Dendritic cell treated with granulocyte-macrophage colony-stimulating factor and Interleukin-4, amounts not matched to agents 40 ng/mL and 50 ng/mL, for 4 days (primary cell): ENCODE measurements around the gene CETP.

Source experiments
- H3K27ac Mint-ChIP-seq: one replicate; pipeline ENCODE4 v1.8.0; 2022; ENCODE audit warnings: mild to moderate bottlenecking, mixed read lengths
- H3K27me3 Mint-ChIP-seq: one replicate; pipeline ENCODE4 v1.8.0; 2022; ENCODE audit warnings: mild to moderate bottlenecking, mixed read lengths
- H3K36me3 Mint-ChIP-seq: one replicate; pipeline ENCODE4 v1.8.0; 2022; ENCODE audit warnings: low read depth, mixed read lengths
- H3K4me1 Mint-ChIP-seq: one replicate; pipeline ENCODE4 v1.8.0; 2022; ENCODE audit warnings: low read depth, mixed read lengths
- H3K4me3 Mint-ChIP-seq: one replicate; pipeline ENCODE4 v1.8.0; 2022; ENCODE audit warnings: mild to moderate bottlenecking, moderate library complexity, mixed read lengths
- H3K9me3 Mint-ChIP-seq: one replicate; pipeline ENCODE4 v1.8.0; 2022; ENCODE audit warnings: mixed read lengths
- intact Hi-C: fragments of 100-400 bp; cut with micrococcal nuclease; formaldehyde crosslinking; loops from one replicate; pipeline ENCODE4 v1.15.0; 2022

The CETP gene

DNA sequence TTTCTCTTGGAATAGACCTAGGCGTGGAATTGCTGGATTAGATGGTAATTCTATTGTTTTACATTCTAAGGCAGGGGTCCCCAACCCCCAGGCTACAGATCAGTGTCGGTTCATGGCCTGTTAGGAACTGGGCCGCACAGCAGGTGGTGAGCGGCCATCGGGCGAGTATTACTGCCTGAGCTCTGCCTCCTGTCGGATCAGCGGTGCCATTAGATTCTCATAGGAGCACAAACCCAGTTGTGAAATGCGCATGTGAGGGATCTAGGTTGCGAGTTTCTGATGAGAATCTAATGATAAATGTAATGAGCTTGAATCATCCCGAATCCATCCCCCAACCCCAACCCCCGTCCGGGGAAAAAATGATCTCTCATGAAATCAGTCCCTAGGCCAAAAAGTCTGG, 50.6 kb downstream of the CETP start:
- Mint-ChIP-seq H3K9me3 (no peaks in the 10 kb centered on the region), H3K27ac (no peak overlapping the region), H3K36me3 (peaks cover 9% of the 10 kb centered on the region), H3K4me3 (no peak overlapping the region), H3K4me1 (peaks cover 26% of the 10 kb centered on the region), H3K27me3 (no peaks in the 10 kb centered on the region)
- intact Hi-C loops = no loop called here

DNA sequence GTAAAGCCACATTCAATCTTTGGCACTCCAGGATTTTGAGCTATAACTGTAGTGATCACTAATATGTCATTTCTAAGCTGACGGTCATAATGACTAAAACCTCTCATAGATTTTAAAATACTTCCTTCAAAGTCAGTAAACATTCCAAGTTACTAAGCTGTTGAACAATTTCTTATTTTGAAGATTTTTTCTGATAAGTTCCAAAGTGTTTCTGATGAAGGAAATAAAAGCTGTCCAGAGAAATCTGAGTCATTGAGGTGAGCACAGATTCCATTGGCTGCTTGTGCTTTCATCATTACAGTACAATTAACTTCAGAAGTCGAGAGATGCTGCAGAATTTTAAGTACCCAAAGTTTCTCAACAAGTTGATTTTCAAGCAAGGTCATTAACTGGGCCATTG, 51.5 kb downstream of the CETP start:
- H3K4me3 Mint-ChIP-seq = no peak overlapping the region
- no peaks in the 10 kb centered on the region for H3K9me3 Mint-ChIP-seq
- no peaks in the 10 kb centered on the region for H3K27me3 Mint-ChIP-seq
- H3K36me3 Mint-ChIP-seq = peaks cover 18% of the 10 kb centered on the region
- H3K4me1 Mint-ChIP-seq = peaks cover 26% of the 10 kb centered on the region
- H3K27ac Mint-ChIP-seq = no peak overlapping the region
- intact Hi-C loops = no loop called here

DNA sequence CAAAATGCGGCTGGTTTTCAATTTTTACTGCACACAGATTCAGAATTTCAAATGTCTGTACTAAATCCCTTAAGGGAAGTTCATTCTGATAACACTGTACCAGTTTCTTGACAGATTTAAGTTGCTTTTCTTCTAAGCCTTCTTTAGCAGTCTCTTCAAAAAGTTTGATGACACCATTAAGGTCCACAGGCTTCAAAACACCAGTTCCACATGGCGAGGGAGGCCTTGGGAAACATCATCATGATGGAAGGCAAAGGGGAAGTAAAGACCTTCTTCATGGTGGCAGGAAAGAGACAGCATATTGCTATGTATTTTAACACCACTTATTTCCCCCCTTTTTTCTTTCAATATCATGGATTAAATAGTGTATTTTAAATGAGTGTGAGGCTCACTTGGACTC, 52.2 kb downstream of the CETP start:
- H3K9me3 Mint-ChIP-seq = no peaks in the 10 kb centered on the region
- peaks cover 23% of the 10 kb centered on the region for H3K36me3 Mint-ChIP-seq
- H3K27me3 Mint-ChIP-seq = no peaks in the 10 kb centered on the region
- intact Hi-C loops = no loop called here
- no peak overlapping the region for H3K27ac Mint-ChIP-seq
- H3K4me1 Mint-ChIP-seq = peaks cover 26% of the 10 kb centered on the region
- no peak overlapping the region for H3K4me3 Mint-ChIP-seq

DNA sequence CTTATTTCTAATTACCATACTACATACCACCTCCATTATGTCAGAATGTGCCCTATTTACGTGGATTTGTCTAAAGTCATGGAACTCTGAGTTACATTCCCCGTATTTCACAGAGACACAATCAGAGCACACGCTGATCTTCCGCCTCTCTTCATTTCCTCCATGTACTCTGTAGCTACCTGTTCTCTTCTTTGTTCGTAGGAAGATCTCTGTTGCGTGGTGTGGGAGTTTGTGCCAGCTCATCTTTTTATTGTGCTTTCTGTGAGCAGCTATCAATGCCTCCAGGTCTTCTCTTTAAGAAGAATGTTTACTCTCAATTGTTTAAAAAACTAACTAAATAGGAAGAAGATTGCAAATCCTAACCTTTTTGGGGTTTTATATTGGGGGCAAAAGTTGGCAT, 54.6 kb downstream of the CETP start:
- H3K4me3 Mint-ChIP-seq = no peak overlapping the region
- H3K4me1 Mint-ChIP-seq = peaks cover 12% of the 10 kb centered on the region
- intact Hi-C loops = no loop called here
- H3K36me3 Mint-ChIP-seq = peaks cover 47% of the 10 kb centered on the region
- H3K27me3 Mint-ChIP-seq = no peaks in the 10 kb centered on the region
- no peak overlapping the region for H3K27ac Mint-ChIP-seq
- H3K9me3 Mint-ChIP-seq = no peaks in the 10 kb centered on the region

DNA sequence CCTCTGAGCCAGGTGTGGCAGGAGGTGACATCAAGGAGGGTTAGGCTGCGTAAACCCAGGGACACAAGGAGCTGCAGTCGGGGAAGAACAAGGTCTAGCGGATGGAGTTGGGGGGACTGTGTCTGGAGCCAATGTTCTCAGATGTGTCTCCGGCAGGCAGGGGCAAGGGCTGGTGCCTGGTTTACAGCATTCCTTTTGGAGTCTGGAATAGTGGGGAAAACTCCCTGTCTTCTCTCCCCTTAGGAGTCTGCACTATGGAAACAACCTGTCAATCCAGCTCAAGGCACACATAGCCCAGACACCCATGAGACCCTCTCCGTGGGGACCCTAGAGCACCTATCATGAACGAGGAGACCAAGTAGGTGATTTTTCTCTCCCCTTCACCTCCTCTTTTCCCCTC, 55.1 kb downstream of the CETP start:
- Mint-ChIP-seq H3K36me3 (peaks cover 52% of the 10 kb centered on the region), H3K27ac (no peak overlapping the region), H3K27me3 (no peaks in the 10 kb centered on the region), H3K4me1 (peaks cover 12% of the 10 kb centered on the region), H3K4me3 (no peak overlapping the region), H3K9me3 (no peaks in the 10 kb centered on the region)
- intact Hi-C loops = no loop called here

DNA sequence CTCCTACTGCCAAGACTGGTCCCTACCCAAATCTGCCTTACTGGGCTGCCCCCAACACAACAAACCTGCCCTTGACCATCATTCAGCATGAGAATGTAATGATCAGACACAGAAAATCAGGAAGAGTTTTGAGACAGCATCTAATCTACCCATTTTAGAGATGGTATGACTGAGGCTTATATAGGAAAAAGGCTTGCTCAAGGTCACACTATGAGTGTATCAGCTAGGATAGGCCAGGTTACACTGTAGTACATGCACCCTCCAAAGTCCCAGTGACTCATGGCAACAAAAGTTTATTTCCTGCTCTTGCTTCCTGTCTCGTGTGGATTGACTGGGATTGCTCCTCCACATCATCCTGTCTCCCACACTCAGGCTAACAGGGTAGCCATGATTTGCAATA, 55.5 kb downstream of the CETP start:
- no peak overlapping the region for H3K4me3 Mint-ChIP-seq
- no peak overlapping the region for H3K27ac Mint-ChIP-seq
- intact Hi-C loops = no loop called here
- peaks cover 14% of the 10 kb centered on the region for H3K4me1 Mint-ChIP-seq
- H3K9me3 Mint-ChIP-seq = no peaks in the 10 kb centered on the region
- H3K36me3 Mint-ChIP-seq = peaks cover 57% of the 10 kb centered on the region
- no peaks in the 10 kb centered on the region for H3K27me3 Mint-ChIP-seq

DNA sequence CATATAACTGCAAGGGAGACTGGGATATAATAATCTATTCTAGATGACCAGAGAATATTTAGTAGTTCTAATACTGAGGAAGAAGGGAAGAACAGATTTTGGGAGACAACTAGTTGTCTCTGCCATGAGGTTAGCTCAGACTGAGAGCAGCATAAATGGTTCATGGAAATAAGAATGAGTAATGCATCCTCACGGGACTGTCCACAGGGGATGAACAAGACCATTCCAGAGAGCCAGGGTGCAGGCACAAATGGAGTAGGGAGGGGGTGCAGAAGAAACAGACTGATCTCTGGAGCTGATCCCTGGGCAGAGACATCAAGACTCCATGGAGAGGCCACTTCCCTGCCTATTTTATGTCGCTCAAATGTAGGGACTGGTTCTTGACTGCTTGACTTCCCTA, 58.0 kb downstream of the CETP start:
- intact Hi-C loops = no loop called here
- Mint-ChIP-seq H3K4me1 (peaks cover 35% of the 10 kb centered on the region), H3K9me3 (no peaks in the 10 kb centered on the region), H3K27ac (no peak overlapping the region), H3K27me3 (no peaks in the 10 kb centered on the region), H3K4me3 (no peak overlapping the region), H3K36me3 (peaks cover 75% of the 10 kb centered on the region)

DNA sequence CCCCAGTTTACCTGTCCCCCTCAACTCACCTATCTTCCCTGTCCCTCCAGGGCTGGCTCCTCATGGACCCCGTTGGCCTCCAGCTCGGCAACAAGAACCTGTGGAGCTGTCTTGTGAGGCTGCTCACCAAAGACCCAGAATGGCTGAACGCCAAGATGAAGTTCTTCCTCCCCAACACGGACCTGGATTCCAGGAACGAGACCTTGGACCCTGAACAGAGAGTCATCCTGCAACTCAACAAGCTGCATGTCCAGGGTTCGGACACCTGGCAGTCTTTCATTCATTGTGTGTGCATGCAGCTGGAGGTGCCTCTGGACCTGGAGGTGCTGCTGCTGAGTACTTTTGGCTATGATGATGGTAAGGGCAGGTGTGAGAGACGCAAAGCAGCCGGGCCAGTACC, 58.9 kb downstream of the CETP start:
- Mint-ChIP-seq H3K27me3 (no peaks in the 10 kb centered on the region), H3K4me3 (no peak overlapping the region), H3K27ac (no peak overlapping the region), H3K9me3 (no peaks in the 10 kb centered on the region), H3K4me1 (peaks cover 41% of the 10 kb centered on the region), H3K36me3 (peaks cover 75% of the 10 kb centered on the region)
- intact Hi-C loops = no loop called here

DNA sequence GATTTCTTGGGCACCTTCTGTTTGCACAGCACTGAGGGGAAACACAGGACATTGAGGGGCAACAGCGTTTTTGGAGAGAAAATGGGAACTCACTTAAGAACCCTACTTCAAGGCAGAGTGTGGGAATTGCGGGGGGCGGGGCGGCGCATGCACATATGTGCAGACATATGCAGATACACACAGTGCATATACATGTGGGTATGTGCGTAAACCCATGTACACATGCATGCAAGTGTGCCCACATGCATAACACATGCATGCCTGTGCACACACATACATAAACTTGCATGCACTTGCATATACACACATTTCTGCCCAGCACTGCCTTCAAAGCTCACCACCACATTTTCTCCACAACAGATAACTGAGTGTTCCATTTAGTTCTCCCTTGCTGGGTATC, 60.0 kb downstream of the CETP start:
- intact Hi-C loops = no loop called here
- H3K36me3 Mint-ChIP-seq = peaks cover 71% of the 10 kb centered on the region
- no peaks in the 10 kb centered on the region for H3K27me3 Mint-ChIP-seq
- H3K27ac Mint-ChIP-seq = no peak overlapping the region
- no peak overlapping the region for H3K4me3 Mint-ChIP-seq
- H3K9me3 Mint-ChIP-seq = no peaks in the 10 kb centered on the region
- peaks cover 52% of the 10 kb centered on the region for H3K4me1 Mint-ChIP-seq

DNA sequence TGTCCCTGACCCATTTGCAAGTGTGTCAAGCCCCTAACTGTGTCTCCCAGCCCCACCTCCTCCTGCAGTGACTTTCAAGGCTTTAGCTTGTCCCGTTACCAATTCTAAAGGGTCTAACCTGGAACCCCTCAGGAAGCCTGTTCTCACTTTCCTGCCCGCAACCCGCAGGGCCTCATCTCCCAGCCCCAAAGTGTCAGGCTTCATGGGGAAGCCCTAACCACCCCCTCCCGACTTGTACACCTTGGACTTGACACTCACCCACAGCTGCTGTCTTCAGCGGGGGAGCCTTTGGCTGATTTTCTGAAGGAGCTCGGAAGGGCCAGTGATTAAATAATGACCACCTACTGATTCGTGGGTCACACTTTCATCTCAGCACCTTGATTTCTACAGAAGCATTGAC, 60.7 kb downstream of the CETP start:
- intact Hi-C loops = no loop called here
- Mint-ChIP-seq H3K4me1 (peaks cover 50% of the 10 kb centered on the region), H3K4me3 (no peak overlapping the region), H3K27me3 (no peaks in the 10 kb centered on the region), H3K36me3 (peaks cover 64% of the 10 kb centered on the region), H3K9me3 (no peaks in the 10 kb centered on the region), H3K27ac (no peak overlapping the region)

DNA sequence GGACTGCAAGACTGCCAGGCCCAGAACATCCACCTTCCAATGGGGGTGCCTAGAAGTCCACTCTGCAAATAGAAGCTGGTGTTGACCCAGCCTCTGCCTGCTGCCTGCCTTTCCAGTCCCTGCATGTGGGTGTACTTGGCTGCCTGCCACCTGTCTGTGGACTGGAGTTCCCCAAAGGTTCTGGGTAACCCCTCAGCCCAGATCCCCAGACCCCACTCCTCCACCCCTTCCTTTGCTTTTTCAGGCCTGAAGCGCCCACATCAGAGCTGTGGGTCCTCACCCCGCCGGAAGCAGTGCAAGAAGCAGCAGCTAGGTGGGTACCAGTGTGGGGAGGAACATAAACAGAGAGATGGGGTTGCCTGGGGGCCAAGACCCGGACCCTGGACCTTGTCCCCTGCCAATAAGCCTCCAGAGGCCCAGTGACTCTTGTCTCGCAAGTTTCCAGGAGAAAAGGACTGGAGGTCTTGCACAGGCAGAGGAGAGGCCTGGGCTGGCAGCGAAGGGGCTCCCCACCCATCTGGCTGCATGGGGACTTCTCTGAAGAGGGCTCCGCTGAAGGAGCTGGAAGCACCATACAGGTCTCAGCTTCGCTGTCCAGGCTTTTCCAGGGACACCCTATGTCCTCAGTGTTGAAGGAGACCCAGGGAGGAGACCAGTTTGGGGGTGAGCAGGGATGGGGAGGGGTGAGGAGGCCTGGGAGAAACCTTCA, 61.9 kb downstream of the CETP start:
- Mint-ChIP-seq H3K9me3 (no peaks in the 10 kb centered on the region), H3K4me3 (no peak overlapping the region), H3K27ac (no peak overlapping the region), H3K27me3 (no peaks in the 10 kb centered on the region), H3K4me1 (peaks cover 50% of the 10 kb centered on the region), H3K36me3 (peaks cover 52% of the 10 kb centered on the region)
- intact Hi-C loops = no loop called here

DNA sequence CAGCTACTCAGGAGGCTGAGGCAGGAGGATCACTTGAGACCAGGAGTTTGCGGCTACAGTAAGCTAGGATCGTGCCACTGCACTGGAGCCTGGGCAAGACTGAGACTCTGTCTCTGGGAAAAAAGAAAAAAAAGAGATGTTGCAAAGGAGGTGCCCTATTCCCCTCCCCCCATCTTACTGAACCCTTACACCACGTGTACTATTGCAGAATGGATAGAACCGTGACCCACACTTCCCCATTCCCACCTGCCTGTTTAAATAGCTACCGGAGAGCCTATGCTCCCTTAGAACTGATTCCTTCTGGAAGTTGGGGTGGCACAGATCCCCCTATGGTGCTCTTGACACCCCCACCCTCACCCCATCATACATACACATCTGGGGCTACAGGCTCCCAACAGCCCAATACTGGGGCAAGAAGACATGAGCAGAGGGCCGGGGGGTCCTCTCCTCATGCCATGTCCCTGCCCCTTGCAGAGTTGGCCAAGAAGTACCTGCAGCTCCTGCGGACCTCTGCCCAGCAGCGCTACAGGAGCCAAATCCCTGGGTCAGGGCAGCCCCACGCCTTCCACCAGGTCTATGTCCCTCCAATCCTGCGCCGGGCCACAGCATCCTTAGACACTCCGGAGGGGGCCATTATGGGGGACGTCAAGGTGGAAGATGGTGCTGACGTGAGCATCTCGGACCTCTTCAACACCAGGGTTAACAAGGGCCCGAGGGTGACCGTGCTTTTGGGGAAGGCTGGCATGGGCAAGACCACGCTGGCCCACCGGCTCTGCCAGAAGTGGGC, 63.3 kb downstream of the CETP start:
- Mint-ChIP-seq H3K27me3 (no peaks in the 10 kb centered on the region), H3K4me1 (peaks cover 52% of the 10 kb centered on the region), H3K4me3 (no peak overlapping the region), H3K27ac (peak overlapping the region; percentile 43), H3K36me3 (peaks cover 43% of the 10 kb centered on the region), H3K9me3 (no peaks in the 10 kb centered on the region)
- intact Hi-C loops = no loop called here

DNA sequence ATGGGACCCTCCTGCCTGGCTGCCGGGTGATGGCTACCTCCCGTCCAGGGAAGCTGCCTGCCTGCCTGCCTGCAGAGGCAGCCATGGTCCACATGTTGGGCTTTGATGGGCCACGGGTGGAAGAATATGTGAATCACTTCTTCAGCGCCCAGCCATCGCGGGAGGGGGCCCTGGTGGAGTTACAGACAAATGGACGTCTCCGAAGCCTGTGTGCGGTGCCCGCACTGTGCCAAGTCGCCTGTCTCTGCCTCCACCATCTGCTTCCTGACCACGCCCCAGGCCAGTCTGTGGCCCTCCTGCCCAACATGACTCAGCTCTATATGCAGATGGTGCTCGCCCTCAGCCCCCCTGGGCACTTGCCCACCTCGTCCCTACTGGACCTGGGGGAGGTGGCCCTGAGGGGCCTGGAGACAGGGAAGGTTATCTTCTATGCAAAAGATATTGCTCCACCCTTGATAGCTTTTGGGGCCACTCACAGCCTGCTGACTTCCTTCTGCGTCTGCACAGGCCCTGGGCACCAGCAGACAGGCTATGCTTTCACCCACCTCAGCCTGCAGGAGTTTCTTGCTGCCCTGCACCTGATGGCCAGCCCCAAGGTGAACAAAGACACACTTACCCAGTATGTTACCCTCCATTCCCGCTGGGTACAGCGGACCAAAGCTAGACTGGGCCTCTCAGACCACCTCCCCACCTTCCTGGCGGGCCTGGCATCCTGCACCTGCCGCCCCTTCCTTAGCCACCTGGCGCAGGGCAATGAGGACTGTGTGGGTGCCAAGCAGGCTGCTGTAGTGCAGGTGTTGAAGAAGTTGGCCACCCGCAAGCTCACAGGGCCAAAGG, 64.4 kb downstream of the CETP start:
- intact Hi-C loops = no loop called here

DNA sequence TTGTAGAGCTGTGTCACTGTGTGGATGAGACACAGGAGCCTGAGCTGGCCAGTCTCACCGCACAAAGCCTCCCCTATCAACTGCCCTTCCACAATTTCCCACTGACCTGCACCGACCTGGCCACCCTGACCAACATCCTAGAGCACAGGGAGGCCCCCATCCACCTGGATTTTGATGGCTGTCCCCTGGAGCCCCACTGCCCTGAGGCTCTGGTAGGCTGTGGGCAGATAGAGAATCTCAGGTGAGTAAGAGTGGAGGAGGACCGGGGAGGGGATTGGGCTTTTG, 65.0 kb downstream of the CETP start:
- H3K9me3 Mint-ChIP-seq = no peaks in the 10 kb centered on the region
- no peaks in the 10 kb centered on the region for H3K27me3 Mint-ChIP-seq
- intact Hi-C loops = no loop called here
- H3K4me3 Mint-ChIP-seq = no peak overlapping the region
- H3K27ac Mint-ChIP-seq = no peak overlapping the region
- peaks cover 33% of the 10 kb centered on the region for H3K36me3 Mint-ChIP-seq
- peaks cover 65% of the 10 kb centered on the region for H3K4me1 Mint-ChIP-seq

More for the DNA sequence above, 64.4 kb downstream of the CETP start:
- H3K9me3 Mint-ChIP-seq = no peaks in the 10 kb centered on the region
- H3K27ac Mint-ChIP-seq = peak overlapping the region; percentile 43
- peaks cover 38% of the 10 kb centered on the region for H3K36me3 Mint-ChIP-seq
- H3K27me3 Mint-ChIP-seq = no peaks in the 10 kb centered on the region
- H3K4me1 Mint-ChIP-seq = peaks cover 59% of the 10 kb centered on the region
- H3K4me3 Mint-ChIP-seq = no peak overlapping the region
